HCT116 (cell line): ENCODE data around the gene ACVR1. TPM values are rescaled to one million over a fixed set of nuclear protein-coding genes. Genes with fewer than 3 reads are reported as not detected.
A peak's percentile ranks its signal among the peaks of the same experiment; 100 is the strongest.
"Not testable (repeated sequence)": the region's sequence is repeated elsewhere in the genome, so short reads cannot be mapped to it uniquely, and the experiment has no call there.

Experiments
- ATAC-seq: fragments of 200-7000 bp; cut with Tn5 transposase; 2 replicates; pipeline ENCODE4 v1.9.1; 2020; ENCODE audit warnings: mild to moderate bottlenecking, moderate library complexity
- BruUV-seq: library from RNA; stranded (reverse); fragments of 400-500 nt; replicated peaks from 2 replicates; lab custom pipeline; 2021; lab: Mats Ljungman, UMichigan
- CTCF ChIA-PET: fragments of 300-600 bp; sonication (Branson Sonifier 250); formaldehyde crosslinking; loops from one replicate; lab custom pipeline; 2021; ENCODE audit warnings: antibody characterized with exemption; lab: Charles Lee
- POLR2A ChIA-PET: fragments of 300-600, 350-600 bp; sonication (Branson Sonifier 250); formaldehyde crosslinking; loops from one replicate; lab custom pipeline; 2021; ENCODE audit warnings: antibody characterized with exemption; lab: Charles Lee
- RAD21 ChIA-PET, 2 experiments: fragments of 300-600 bp; sonication (Branson Sonifier 250); formaldehyde crosslinking; loops; one replicate each; lab custom pipeline; 2023; ENCODE audit warnings: low total read pairs in 2 of 2; ENCODE audit not compliant: uncharacterized antibody in 2 of 2, unreplicated experiment in 2 of 2, low non-redundant PET in 1 of 2; lab: Charles Lee
- DNase-seq: peaks from one replicate; pipeline ENCODE4 v3.0.0-alpha.2; 2010; ENCODE audit warnings: low read depth, low spot score
- H2AFZ ChIP-seq: fragments of 200-600 bp; shearing (Covaris generic), sonication (generic); 2 replicates; pipeline ENCODE4 v1.6.1; 2017; ENCODE audit warnings: low read depth, mixed run types, mixed read lengths, antibody characterized with exemption, low read length; ENCODE audit not compliant: poor library complexity, severe bottlenecking
- H3K27ac ChIP-seq: 2 replicates; pipeline ENCODE4 v1.5.1; 2012; ENCODE audit warnings: low read depth, low read length
- H3K27me3 ChIP-seq: fragments of 200-600 bp; sonication (generic); 2 replicates; pipeline ENCODE4 v1.6.1; 2016; ENCODE audit warnings: mixed run types, low read length, mixed read lengths; ENCODE audit not compliant: insufficient read depth
- H3K36me3 ChIP-seq, 2 experiments: fragments of 200-500 bp in 1 of 2; fragments of 200-600 bp in 1 of 2; sonication (Bioruptor generic) in 1 of 2; sonication (generic) in 1 of 2; 2 replicates each; pipeline versions ENCODE4 v1.5.1 to v1.6.1; 2014 to 2016; ENCODE audit warnings: low read length in 2 of 2, inconsistent platforms in 1 of 2, mixed read lengths in 1 of 2, mixed run types in 1 of 2; ENCODE audit not compliant: insufficient read depth in 2 of 2, control insufficient read depth in 1 of 2
- H3K4me1 ChIP-seq, 2 experiments: fragments of 200-600 bp in 1 of 2; sonication (generic) in 1 of 2; 2 replicates each; pipeline versions ENCODE4 v1.5.1 to v1.6.1; 2012 to 2017; ENCODE audit warnings: low read length in 2 of 2, inconsistent platforms in 1 of 2, mild to moderate bottlenecking in 1 of 2, mixed read lengths in 1 of 2, mixed run types in 1 of 2, moderate library complexity in 1 of 2; ENCODE audit not compliant: insufficient read depth in 2 of 2, control insufficient read depth in 1 of 2
- H3K4me2 ChIP-seq: fragments of 200-600 bp; sonication (generic); 2 replicates; pipeline ENCODE4 v1.6.1; 2017; ENCODE audit warnings: mixed run types, low read length, mixed read lengths
- H3K4me3 ChIP-seq, 2 experiments: fragments of 200-600 bp in 1 of 2; sonication (generic) in 1 of 2; replicated peaks in 1 of 2; 2 replicates each; pipeline ENCODE4 v1.5.1; 2011 to 2016; ENCODE audit warnings: low read length in 2 of 2, control low read depth in 1 of 2, low read depth in 1 of 2, mild to moderate bottlenecking in 1 of 2, mixed read lengths in 1 of 2, mixed run types in 1 of 2
- H3K79me2 ChIP-seq: fragments of 200-600 bp; sonication (generic); 2 replicates; pipeline ENCODE4 v1.6.1; 2017; ENCODE audit warnings: mild to moderate bottlenecking, mixed run types, low read length, moderate library complexity, mixed read lengths; ENCODE audit not compliant: insufficient read depth
- H3K9ac ChIP-seq: fragments of 200-600 bp; sonication (generic); 2 replicates; pipeline ENCODE4 v1.6.1; 2016; ENCODE audit warnings: low read length, mixed read lengths
- H3K9me2 ChIP-seq: fragments of 200-600 bp; sonication (generic), shearing (Covaris generic); 2 replicates; pipeline ENCODE4 v1.6.1; 2017; ENCODE audit warnings: mixed run types, mild to moderate bottlenecking, moderate library complexity; ENCODE audit not compliant: insufficient read depth
- H3K9me3 ChIP-seq, 2 experiments: fragments of 200-500 bp in 1 of 2; fragments of 200-600 bp in 1 of 2; sonication (Bioruptor generic) in 1 of 2; sonication (generic) in 1 of 2; 2 replicates each; pipeline ENCODE4 v1.6.1; 2014 to 2017; ENCODE audit warnings: low read length in 2 of 2, mixed read lengths in 2 of 2, inconsistent platforms in 1 of 2, low read depth in 1 of 2, mild to moderate bottlenecking in 1 of 2, mixed run types in 1 of 2, moderate library complexity in 1 of 2; ENCODE audit not compliant: control insufficient read depth in 1 of 2, insufficient read depth in 1 of 2
- H4K20me1 ChIP-seq: fragments of 200-600 bp; sonication (generic), shearing (Covaris generic); 2 replicates; pipeline ENCODE4 v1.6.1; 2017; ENCODE audit warnings: mixed run types, mild to moderate bottlenecking, moderate library complexity; ENCODE audit not compliant: insufficient read depth
- ATF3 ChIP-seq: IDR thresholded peaks from 2 replicates; pipeline ENCODE4 v1.6.1; 2012
- CBX3 ChIP-seq: IDR thresholded peaks from 2 replicates; pipeline ENCODE4 v1.6.1; 2012; ENCODE audit warnings: low read depth
- CEBPB ChIP-seq: IDR thresholded peaks from 2 replicates; pipeline ENCODE4 v1.6.1; 2012; ENCODE audit warnings: low read depth
- FOSL1 ChIP-seq: IDR thresholded peaks from 2 replicates; pipeline ENCODE4 v1.6.1; 2012; ENCODE audit warnings: low read depth
- RAD21 ChIP-seq: IDR thresholded peaks from 2 replicates; pipeline ENCODE4 v1.6.1; 2012; ENCODE audit warnings: low read depth, mild to moderate bottlenecking
- ZNF274 ChIP-seq: fragments of 200-500 bp; sonication (Bioruptor generic); IDR thresholded peaks from 2 replicates; pipeline ENCODE4 v1.6.1; 2014; ENCODE audit warnings: mild to moderate bottlenecking, low read depth, low read length, inconsistent platforms
- intact Hi-C: fragments of 100-400 bp; cut with micrococcal nuclease; formaldehyde crosslinking; loops from 2 replicates; pipeline ENCODE4 v1.10.0; 2022
- total RNA-seq: library from RNA; stranded (reverse); gene quantifications from one replicate; pipeline ENCODE4 v1.2.1, GENCODE V29; 2021; ENCODE audit not compliant: unreplicated experiment
- TF ChIP-seq, protein P1 (sequence below), 3 experiments: fragments of 200-600 bp in 1 of 3; sonication (generic) in 1 of 3; IDR thresholded peaks in 2 of 3; conservative IDR thresholded peaks in 1 of 3; 2 replicates each; pipeline ENCODE4 v1.5.1; 2012 to 2017; ENCODE audit warnings: low read depth in 2 of 3, low read length in 2 of 3, antibody characterized with exemption in 1 of 3, borderline replicate concordance in 1 of 3, control low read depth in 1 of 3, mild to moderate bottlenecking in 1 of 3, mixed read lengths in 1 of 3, mixed run types in 1 of 3, moderate library complexity in 1 of 3; ENCODE audit not compliant: insufficient read depth in 1 of 3

Gene ACVR1
- total RNA-seq, 1 experiment from 2014 or later: 16.9 TPM

DNA sequence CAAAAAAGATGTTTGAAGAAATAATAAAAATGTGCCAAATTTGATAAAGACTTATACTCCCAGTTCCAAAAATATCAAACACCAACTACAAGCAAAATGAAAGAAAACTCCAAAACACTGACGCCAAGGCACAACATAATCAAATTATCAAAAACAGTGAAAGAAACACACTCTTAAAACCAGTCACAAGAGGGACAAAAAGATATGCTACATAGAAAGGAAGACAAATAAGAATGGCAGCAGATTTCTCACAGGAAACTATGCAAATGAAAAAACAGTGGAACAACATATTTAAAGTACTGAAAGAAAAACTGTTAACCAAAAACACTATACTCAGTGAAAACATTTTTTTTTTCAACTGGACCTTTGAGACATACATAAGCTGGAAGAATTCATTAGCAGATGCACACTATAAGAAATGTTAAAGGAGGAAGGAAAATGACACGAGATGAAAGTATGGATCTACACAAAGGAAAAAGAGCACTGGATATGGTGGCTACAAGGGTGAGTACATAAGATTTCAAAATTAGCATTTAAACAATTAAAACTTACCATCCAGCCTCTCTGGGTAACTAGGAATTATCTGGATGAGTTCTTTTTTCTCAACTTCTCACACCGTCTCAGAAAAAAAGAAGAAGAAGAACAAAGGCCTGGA lies 153.4 kb downstream of the ACVR1 start:
- H4K20me1 ChIP-seq: no peaks in the 10 kb centered on the region
- intact Hi-C loops: no loop called here
- ATAC-seq: no peak
- no peak overlapping the region for H3K4me2 ChIP-seq
- H3K9me2 ChIP-seq: no peaks in the 10 kb centered on the region
- H3K79me2 ChIP-seq: no peaks in the 10 kb centered on the region
- H3K27me3 ChIP-seq: no peaks in the 10 kb centered on the region
- no peak overlapping the region for H3K4me3 ChIP-seq
- H3K9me3 ChIP-seq: peaks cover 4 to 6% of the 10 kb centered on the region in 2 experiments; a peak in 1 of 4 replicates
- H3K27ac ChIP-seq: no peak overlapping the region
- ChIA-PET CTCF (no interaction called here), RAD21 (no interaction called here), POLR2A (no interaction called here)
- TF ChIP-seq CBX3 (peak; percentile 73; the same call in 1 of the 2 replicates), CEBPB (no peak), FOSL1 (no peak), RAD21 (no peak), ATF3 (no peak)
- peak; percentile 8 for DNase-seq
- no peak overlapping the region for H2AFZ ChIP-seq
- no peak overlapping the region for H3K9ac ChIP-seq
- H3K4me1 ChIP-seq: no peaks in the 10 kb centered on the region
- no peaks in the 10 kb centered on the region for H3K36me3 ChIP-seq
- no TSS peak for BruUV-seq

- Histone ChIP-seq H3K79me2 (no peaks in the 10 kb centered on the region), H3K4me2 (no peak overlapping the region), H3K36me3 (no peaks in the 10 kb centered on the region), H3K9ac (no peak overlapping the region), H3K27ac (no peak overlapping the region), H2AFZ (no peak overlapping the region), H3K4me1 (no peaks in the 10 kb centered on the region), H3K4me3 (no peak overlapping the region), H4K20me1 (no peaks in the 10 kb centered on the region), H3K9me3 (peaks cover 4 to 6% of the 10 kb centered on the region in 2 experiments; a peak in 1 of 4 replicates), H3K27me3 (no peaks in the 10 kb centered on the region), H3K9me2 (no peaks in the 10 kb centered on the region)
- ATAC-seq: no peak
- CTCF ChIA-PET: no interaction called here
- TF ChIP-seq, protein P1, sequence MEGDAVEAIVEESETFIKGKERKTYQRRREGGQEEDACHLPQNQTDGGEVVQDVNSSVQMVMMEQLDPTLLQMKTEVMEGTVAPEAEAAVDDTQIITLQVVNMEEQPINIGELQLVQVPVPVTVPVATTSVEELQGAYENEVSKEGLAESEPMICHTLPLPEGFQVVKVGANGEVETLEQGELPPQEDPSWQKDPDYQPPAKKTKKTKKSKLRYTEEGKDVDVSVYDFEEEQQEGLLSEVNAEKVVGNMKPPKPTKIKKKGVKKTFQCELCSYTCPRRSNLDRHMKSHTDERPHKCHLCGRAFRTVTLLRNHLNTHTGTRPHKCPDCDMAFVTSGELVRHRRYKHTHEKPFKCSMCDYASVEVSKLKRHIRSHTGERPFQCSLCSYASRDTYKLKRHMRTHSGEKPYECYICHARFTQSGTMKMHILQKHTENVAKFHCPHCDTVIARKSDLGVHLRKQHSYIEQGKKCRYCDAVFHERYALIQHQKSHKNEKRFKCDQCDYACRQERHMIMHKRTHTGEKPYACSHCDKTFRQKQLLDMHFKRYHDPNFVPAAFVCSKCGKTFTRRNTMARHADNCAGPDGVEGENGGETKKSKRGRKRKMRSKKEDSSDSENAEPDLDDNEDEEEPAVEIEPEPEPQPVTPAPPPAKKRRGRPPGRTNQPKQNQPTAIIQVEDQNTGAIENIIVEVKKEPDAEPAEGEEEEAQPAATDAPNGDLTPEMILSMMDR (IDR thresholded peaks at IDR 0.05 in 2 of 3, conservative IDR thresholded peaks at IDR 0.05 in 1 of 3; ENCODE audit: borderline replicate concordance in 1 of 3, insufficient read depth in 1 of 3, low read depth in 2 of 3, low read length in 2 of 3): no peak
- TF ChIP-seq CEBPB (no peak), ZNF274 (no peak)
- no TSS peak for BruUV-seq
- intact Hi-C loops: no loop called here
- no peak for DNase-seq
- POLR2A ChIA-PET: no interaction called here
- RAD21 ChIA-PET: no interaction called here
These were observed 155.6 kb downstream of the ACVR1 start for GRCh38 chr2:157720504-157720903.

DNA sequence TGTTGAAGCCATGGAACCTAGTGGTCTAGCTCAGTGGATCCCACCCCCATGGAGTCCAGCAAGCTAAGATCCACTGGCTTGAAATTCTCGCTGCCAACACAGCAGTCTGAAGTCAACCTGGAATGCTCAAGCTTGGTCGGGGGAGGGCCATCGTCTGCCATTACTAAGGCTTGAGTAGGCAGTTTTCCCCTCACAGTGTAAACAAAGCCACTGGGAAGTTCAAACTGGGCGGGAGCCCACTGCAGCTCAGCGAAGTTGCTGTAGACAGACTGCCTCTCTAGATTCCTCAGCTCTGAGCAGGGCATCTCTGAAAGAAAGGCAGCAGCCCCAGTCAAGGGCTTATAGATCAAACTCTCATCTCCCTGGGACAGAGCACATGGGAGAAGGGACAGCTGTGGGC lies 171.5 kb downstream of the ACVR1 start:
- DNase-seq, H3K9me2 ChIP-seq, H3K4me1 ChIP-seq, POLR2A ChIA-PET, RAD21 ChIA-PET, H2AFZ ChIP-seq, H3K79me2 ChIP-seq, H3K9me3 ChIP-seq, H3K4me3 ChIP-seq, H3K9ac ChIP-seq, H3K27me3 ChIP-seq, intact Hi-C loops, ATAC-seq, H3K36me3 ChIP-seq, BruUV-seq, H3K4me2 ChIP-seq, H4K20me1 ChIP-seq, CTCF ChIA-PET, H3K27ac ChIP-seq: not testable (repeated sequence)
